Measurements from ENCODE around the gene CADM1.

Gene CADM1

DNA sequence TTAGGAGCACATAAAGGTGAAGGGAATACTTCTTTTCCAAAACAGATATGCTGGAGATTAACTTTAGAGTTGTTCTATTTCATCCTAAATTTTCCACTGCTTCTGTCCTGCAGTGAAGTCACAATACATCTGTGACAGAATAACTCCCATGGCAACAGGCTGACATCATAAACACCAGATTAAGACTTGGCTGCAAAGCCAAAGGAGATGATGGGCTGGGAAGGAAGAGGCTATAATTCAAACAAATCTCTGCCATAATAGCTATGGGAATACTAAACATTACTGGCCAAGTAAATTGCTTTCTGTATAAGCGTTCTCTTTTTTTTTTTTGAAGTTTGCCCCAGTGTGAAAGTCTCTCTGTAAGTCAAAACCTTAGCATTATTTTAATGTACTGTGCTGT, 107.7 kb downstream of the CADM1 start:
- DNase-seq: no peak

DNA sequence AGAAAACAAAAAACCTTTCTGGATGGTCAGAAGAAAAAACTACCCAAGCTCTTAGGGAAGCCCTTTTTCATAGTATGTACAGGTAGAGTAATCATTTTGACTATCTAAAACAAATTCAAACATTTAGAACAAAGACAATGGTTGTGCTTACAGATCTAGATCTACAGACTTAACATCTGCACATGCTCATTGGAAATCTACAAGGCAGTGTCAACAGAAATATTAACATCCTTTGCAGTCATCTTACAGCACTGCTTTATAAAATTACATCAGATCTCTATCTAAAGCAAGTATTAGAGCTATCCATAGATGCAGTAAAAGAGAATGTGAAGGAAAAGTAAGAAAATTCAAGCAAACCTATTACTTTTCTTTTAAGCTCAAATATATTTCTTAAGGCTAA, 110.3 kb downstream of the CADM1 start:
- no peak for DNase-seq

DNA sequence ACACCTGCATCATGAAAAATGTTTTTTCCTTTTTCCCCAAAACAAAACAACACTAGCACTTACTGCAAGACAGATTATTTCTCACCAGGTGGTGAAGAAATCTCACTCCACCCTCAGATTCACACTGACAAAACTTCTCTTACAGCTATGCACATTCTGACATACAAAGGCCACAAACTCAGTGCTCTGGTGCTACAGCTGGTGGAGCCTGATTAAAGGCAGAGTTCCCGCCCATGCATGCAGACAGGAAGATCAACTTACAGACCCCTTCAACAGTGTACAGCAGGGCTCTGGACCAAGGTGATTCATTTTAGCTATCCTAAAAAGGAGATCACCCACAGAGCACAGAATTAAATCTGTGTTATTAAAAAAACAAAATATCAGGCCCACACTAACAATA, 112.6 kb downstream of the CADM1 start:
- no peak for DNase-seq

- no peak for DNase-seq
Measured at GRCh38 chr11:115391160-115391559, 113.1 kb downstream of the CADM1 start.

- no peak for DNase-seq
Measured at GRCh38 chr11:115390441-115390840, 113.8 kb downstream of the CADM1 start.

GRCh38 chr11:115389790-115390189, 114.4 kb downstream of the CADM1 start:
- no peak for DNase-seq

- no peak for DNase-seq
Measured at GRCh38 chr11:115385226-115385625, 119.0 kb downstream of the CADM1 start.

GRCh38 chr11:115384236-115384635, 120.0 kb downstream of the CADM1 start:
- DNase-seq: no peak

- no peak for DNase-seq
Measured at GRCh38 chr11:115383431-115383830, 120.8 kb downstream of the CADM1 start.

GRCh38 chr11:115379528-115379927, 124.7 kb downstream of the CADM1 start:
- DNase-seq: no peak

DNA sequence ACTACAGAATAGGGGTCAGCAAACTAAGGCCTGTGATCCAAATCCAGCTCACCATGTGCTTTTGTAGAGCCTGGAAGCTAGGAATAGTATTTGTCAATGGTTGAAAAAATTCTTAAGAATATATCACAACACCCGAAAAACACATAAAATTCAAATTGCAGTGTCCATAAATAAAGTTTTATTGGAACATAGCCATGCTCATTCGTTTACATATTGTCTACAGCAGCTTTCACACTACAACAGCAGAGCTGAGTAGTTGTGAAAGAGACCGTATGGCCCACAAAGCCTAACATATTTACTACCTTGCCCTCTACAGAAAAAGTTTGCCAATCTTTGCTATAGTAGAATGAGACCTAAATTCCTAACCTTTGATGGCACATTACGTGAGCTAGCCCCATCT, 125.7 kb downstream of the CADM1 start:
- DNase-seq: no peak

DNA sequence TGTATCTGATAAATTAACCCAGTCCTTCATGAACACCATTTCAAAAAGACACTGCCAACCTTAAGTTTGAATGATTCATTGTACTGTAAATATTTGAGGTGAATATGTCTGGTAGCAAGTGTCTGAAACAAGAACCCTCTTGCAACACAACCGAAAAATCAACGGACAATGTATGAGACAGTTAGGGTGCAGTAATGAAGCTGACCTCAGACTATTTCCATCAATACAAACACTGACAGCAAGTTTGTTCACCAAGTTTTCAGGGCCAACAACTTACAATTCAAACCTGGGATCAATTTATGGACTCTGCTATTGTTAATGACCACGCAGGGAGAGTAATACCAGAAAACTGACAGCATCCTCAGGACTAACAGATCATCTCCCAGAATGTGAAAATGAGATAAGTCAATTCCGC, 126.3 kb downstream of the CADM1 start:
- no peak for DNase-seq

DNA sequence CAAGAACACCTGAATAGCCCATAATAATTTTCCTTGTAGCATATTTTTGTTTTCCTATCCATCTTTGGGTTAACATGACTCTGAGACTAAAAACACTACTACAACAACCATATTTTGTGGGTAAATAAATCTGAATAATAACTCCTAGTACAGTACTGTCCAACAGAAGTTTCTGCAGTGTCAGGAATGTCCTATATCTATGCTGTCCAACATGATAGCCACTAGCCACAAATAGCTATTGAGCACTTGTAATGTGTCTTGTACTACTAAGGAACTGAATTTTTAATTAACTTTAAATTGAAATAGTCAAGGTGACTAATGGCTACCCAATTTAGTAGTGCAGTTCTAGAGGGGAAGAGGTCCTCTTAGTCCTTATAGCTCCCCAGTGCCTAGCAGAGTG, 135.6 kb downstream of the CADM1 start:
- no peak for DNase-seq

- DNase-seq: no peak
Measured at GRCh38 chr11:115366826-115367225, 137.4 kb downstream of the CADM1 start.

DNA sequence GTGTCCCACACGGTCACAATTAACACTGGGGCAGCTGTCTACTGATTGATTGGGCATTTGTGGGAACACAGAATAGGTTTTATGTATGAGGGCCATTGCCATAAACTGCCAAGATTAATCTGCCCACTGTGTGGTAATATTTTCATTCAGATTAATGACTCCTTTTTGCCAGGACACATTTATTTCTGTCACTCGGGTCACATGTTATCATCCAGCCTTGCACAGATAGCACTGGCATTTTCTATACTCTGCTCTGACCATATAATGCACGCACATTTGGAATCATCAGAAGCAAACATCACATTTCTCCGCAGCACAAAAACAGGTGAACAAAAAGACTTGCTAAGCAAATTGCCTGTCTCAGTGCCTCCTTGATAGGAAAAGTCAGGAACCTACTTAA, 138.3 kb downstream of the CADM1 start:
- DNase-seq: no peak

GRCh38 chr11:115364896-115365295, 139.3 kb downstream of the CADM1 start:
- no peak for DNase-seq

- DNase-seq: no peak
Measured at GRCh38 chr11:115363921-115364320, 140.3 kb downstream of the CADM1 start.

DNA sequence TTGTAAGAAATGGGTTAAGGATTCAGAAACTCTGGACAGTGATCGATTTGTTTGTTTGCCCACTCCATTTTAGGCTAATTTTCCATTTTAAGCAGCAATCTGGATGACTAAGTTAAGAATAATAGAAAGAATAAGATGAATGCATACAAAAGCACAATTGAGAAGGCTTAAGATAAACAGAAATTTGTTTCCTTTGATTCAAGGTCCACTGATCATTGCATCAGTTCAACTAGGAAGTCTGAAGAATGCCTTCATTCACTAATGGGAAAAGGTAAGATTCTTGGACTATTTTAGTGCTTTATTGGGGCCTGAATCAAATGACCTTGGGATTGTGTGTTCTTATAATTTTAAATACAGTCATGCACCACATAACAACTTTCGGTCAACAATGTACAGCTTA, 140.8 kb downstream of the CADM1 start:
- DNase-seq: no peak

DNA sequence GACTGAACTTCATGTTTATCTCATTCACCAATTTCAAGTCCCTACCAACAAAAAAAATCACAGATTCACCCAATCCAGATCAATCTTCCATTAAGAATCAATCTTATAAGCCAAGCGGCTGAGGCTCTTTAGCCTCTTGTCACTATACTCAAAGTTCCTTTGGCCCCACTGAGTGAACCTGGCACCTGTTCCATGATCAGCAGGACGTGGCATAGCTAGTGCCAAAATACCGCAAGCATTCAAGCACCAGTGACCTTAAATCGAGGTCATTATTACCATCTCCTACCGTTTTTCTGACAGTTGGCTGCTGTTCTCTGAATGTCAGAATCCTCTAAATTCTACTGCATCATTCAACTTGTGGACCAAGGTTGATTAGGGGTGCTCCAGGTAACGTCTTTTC, 141.2 kb downstream of the CADM1 start:
- no peak for DNase-seq

DNA sequence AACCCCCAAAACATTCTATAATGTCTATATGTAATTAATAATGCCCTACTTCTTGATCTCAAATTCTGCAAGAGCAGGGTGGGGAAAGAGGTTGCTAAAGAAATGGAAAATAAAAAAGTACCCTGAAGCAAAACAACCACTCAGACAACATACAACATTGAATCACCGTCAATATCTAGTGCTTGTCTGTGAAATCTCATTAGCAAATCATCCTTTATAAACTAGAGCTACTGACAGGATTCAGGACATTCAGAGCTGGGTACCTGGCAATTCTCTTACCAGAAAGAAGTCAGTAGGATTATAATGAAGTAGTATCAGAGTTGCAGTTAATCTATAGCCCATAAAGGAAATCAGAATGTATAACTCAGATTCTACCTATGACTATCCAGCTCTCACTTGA, 143.2 kb downstream of the CADM1 start:
- DNase-seq: no peak

- DNase-seq: no peak
Measured at GRCh38 chr11:115360186-115360824, 143.9 kb downstream of the CADM1 start.

DNA sequence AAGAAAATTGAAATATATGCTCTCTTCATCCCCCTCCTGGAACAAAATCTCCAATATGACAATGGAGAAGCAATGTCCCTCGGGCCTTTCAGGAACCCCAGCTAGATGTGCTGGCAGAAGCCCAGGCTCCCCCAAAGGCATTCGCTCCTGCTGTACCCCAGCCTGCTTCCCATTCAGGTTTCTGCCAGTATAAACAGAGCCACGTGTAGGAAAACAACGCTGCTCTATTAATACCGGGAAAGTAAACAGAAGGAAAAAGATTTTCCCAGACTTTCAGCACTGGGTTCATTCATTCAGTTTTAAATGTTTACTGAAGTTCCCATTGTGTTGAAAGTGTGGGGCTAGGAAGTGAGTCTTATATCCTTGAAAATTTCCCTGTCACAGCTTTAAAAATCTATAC, 147.1 kb downstream of the CADM1 start:
- DNase-seq: no peak

GRCh38 chr11:115352805-115353485, 151.3 kb downstream of the CADM1 start:
- no peak for DNase-seq

GRCh38 chr11:115349335-115350017, 154.7 kb downstream of the CADM1 start:
- no peak for DNase-seq

Data from stimulated activated CD4-positive, alpha-beta T cell treated with anti-CD3 and anti-CD28 coated beads, Interleukin-1b, Interleukin-23, amount 100 ng/mL, for 48 hours (primary cell).